Aorta (tissue), 5 donors: ENCODE results near the gene JUND. TPM values are rescaled to one million over a fixed set of nuclear protein-coding genes. Genes with fewer than 3 reads are reported as not detected.

Experiments used
- ATAC-seq: fragments of 200-7000 bp; cut with Tn5 transposase; one replicate; pipeline ENCODE4 v1.9.1; 2022; ENCODE audit warnings: moderate library complexity; ENCODE audit not compliant: low FRiP score
- DNase-seq, 2 donors: peaks; one replicate each; pipeline ENCODE4 v3.0.0-alpha.2; 2020
- H3K27ac ChIP-seq, 2 donors: one replicate each; pipeline ENCODE4 v1.5.1; 2013; ENCODE audit warnings: low read length in 2 of 2, mild to moderate bottlenecking in 2 of 2, moderate library complexity in 2 of 2, control low read depth in 1 of 2, inconsistent platforms in 1 of 2, low read depth in 1 of 2
- H3K27me3 ChIP-seq, 2 donors: one replicate each; pipeline ENCODE4 v1.6.1; 2013; ENCODE audit warnings: control low read depth in 1 of 2, low read length in 1 of 2, mild to moderate bottlenecking in 1 of 2, moderate library complexity in 1 of 2; ENCODE audit not compliant: insufficient read depth in 2 of 2, control insufficient read depth in 1 of 2
- H3K36me3 ChIP-seq, 2 donors: one replicate each; pipeline ENCODE4 v1.6.1; 2013; ENCODE audit warnings: control low read depth in 1 of 2, low read length in 1 of 2, mild to moderate bottlenecking in 1 of 2; ENCODE audit not compliant: insufficient read depth in 2 of 2, control insufficient read depth in 1 of 2
- H3K4me1 ChIP-seq, 2 donors: one replicate each; pipeline ENCODE4 v1.6.1; 2013; ENCODE audit warnings: low read length in 2 of 2, control low read depth in 1 of 2, mild to moderate bottlenecking in 1 of 2, moderate library complexity in 1 of 2; ENCODE audit not compliant: insufficient read depth in 2 of 2, control insufficient read depth in 1 of 2
- H3K4me3 ChIP-seq, 2 donors: one replicate each; pipeline ENCODE4 v1.5.1; 2013; ENCODE audit warnings: low read length in 2 of 2, control low read depth in 1 of 2, mild to moderate bottlenecking in 1 of 2
- H3K9me3 ChIP-seq: one replicate; pipeline ENCODE4 v1.6.1; 2013; ENCODE audit warnings: mild to moderate bottlenecking, low read length; ENCODE audit not compliant: control insufficient read depth
- WGBS, 2 donors: extraction: QIAGEN DNeasy Blood & Tissue Kit; methylation state at CpG; one replicate each; pipeline ENCODE4 v1.1.7; 2013; 5-methylcytosine and 5-hydroxymethylcytosine counted together
- intact Hi-C, 2 donors: fragments of 100-400 bp; cut with DNase I; formaldehyde crosslinking; loops; one replicate each; pipeline versions ENCODE4 v1.14.2 to v1.15.0; 2022
- polyA plus RNA-seq, 2 donors: library from polyadenylated mRNA; stranded (reverse); fragments of 200-250 nt; gene quantifications; one replicate each; pipeline ENCODE4 v1.2.3, GENCODE V29; 2013
- total RNA-seq, 2 donors: library from RNA; stranded (reverse); fragmentation: NEBNext Ultra II Directional; extraction: Animal tissue kit (Norgen Biotek cat#: 25700); gene quantifications; one replicate each; pipeline ENCODE4 v1.2.1, GENCODE V29; 2021
- donor health status: healthy with polysubstance abuse.
- donor health status: Bipolar disorder and iron deficiency.
- donor health status: DM: no; HTN: no; CAD: no.
- donor health status: DM: no; HTN: no; CAD: no.
- donor health status: DM: yes; HTN: yes; CAD: no.

Gene JUND
- total and polyA plus RNA-seq, 4 donors: 62.6 to 492 (median 187) TPM

GRCh38 chr19:18252370-18252717 is 29.1 kb downstream of the JUND start:
- DNase-seq: no peak
- Histone ChIP-seq H3K9me3 (no peaks in the 10 kb centered on the region), H3K27ac (no peak overlapping the region), H3K27me3 (no peaks in the 10 kb centered on the region), H3K4me1 (no peaks in the 10 kb centered on the region), H3K4me3 (no peak overlapping the region), H3K36me3 (peaks cover 0 to 1% of the 10 kb centered on the region in 2 donors)
- no peak for ATAC-seq
- intact Hi-C loops: loop anchor here (5.0 to 10.0 kb wide), 3 partner anchors 45 to 162 kb away; partner anchors contain the start of genes MPV17L2 (in 2 of the 2) and SSBP4 (in 1 of the 2)
- WGBS, 2 donors: 73 to 77% methylated on average over 7 of the region's 7 CpGs

DNA sequence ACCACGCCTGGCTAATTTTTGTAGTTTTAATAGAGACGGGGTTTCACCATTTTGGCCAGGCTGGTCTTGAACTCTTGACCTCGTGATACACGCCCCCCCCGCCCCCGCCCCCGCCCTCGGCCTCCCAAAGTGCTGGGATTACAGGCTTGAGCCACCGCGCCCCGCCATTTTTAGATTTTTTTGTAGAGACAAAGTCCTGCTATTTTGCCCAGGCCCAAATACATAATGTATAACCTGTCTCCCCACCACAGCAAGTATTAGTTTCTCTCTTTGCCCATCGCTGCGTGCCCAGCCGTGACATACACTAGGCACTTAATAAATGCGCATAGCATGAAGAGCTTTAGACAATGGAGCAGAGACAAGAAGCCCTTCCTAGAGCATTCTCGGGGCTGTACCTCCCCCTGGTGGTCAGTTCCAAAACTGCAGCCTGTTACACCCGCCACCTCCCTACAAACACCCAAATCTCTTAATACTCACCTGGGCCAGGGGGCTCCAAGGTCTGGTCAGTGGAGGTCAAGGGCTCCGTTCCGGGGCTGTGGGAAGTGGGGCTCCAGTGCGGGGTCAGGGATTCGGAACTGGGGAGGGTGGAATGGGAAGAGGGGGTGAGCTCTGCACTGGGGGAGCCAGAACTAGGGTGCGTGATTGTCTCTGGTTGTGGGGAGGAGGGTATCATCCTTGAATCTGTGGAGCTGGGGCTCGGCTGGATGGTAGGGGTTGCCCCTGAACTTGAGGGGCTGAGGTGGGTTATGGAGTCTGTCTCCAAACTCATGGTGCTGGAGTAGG is 29.6 kb downstream of the JUND start:
- intact Hi-C loops: loop anchor here (5.0 to 10.0 kb wide), 3 partner anchors 44 to 163 kb away; partner anchors contain the start of genes MPV17L2 (in 2 of the 2) and SSBP4 (in 1 of the 2)
- Histone ChIP-seq H3K4me1 (no peaks in the 10 kb centered on the region), H3K4me3 (no peak overlapping the region), H3K27ac (no peak overlapping the region), H3K36me3 (no peaks in the 10 kb centered on the region), H3K27me3 (no peaks in the 10 kb centered on the region), H3K9me3 (no peaks in the 10 kb centered on the region)
- peak; percentile 80 for ATAC-seq
- 20% methylated on average over 23 of the region's 23 CpGs for WGBS, 2 donors
- peak; percentile 76 to 91 for DNase-seq

DNA sequence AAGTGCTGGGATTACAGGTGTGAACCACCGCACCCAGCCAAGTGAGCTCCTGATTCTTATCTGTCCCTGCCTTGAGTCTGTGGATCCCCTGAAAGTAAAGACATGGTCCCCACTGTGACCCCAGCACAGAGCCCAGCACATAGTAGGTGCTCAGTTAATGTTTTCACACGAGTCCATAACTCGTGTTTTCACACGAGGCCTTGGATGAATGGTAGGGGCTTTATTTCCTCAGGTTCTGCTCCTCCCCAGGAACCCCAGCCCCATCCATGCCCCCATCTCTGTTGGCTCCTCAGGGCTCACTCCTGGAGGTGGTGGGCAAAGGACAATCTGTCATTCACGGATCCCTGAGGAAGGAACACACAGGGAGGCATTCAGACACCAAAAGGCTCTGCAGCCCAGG is 31.6 kb downstream of the JUND start:
- DNase-seq: no peak
- intact Hi-C loops: loop anchor here (5.0 to 10.0 kb wide), 3 partner anchors 43 to 165 kb away; partner anchors contain the start of genes MPV17L2 (in 2 of the 2) and SSBP4 (in 1 of the 2)
- H3K9me3 ChIP-seq: no peaks in the 10 kb centered on the region

GRCh38 chr19:18245297-18245696 is 36.1 kb downstream of the JUND start:
- no peak overlapping the region for H3K4me3 ChIP-seq
- DNase-seq (no peak), ATAC-seq (no peak)
- intact Hi-C loops: no loop called here
- no peaks in the 10 kb centered on the region for H3K9me3 ChIP-seq
- H3K27ac ChIP-seq: no peak overlapping the region
- H3K27me3 ChIP-seq: no peaks in the 10 kb centered on the region
- H3K36me3 ChIP-seq: no peaks in the 10 kb centered on the region
- H3K4me1 ChIP-seq: no peaks in the 10 kb centered on the region
- 71 to 73% methylated on average over 7 of the region's 7 CpGs for WGBS, 2 donors

More for the DNA sequence above, 31.6 kb downstream of the JUND start:
- Histone ChIP-seq H3K36me3 (no peaks in the 10 kb centered on the region), H3K4me3 (no peak overlapping the region), H3K4me1 (no peaks in the 10 kb centered on the region), H3K27ac (no peak overlapping the region), H3K27me3 (no peaks in the 10 kb centered on the region)
- 93 to 96% methylated on average over 5 of the region's 5 CpGs for WGBS, 2 donors
- ATAC-seq: no peak

GRCh38 chr19:18239303-18239702 is 42.1 kb downstream of the JUND start:
- Histone ChIP-seq H3K36me3 (no peaks in the 10 kb centered on the region), H3K9me3 (no peaks in the 10 kb centered on the region), H3K27me3 (no peaks in the 10 kb centered on the region), H3K4me3 (no peak overlapping the region), H3K27ac (no peak overlapping the region), H3K4me1 (no peaks in the 10 kb centered on the region)
- WGBS, 2 donors: 29 to 30% methylated on average over 12 of the region's 12 CpGs
- ATAC-seq (no peak), DNase-seq (no peak)
- intact Hi-C loops: no loop called here

GRCh38 chr19:18234194-18234593 is 47.2 kb downstream of the JUND start:
- DNase-seq (no peak), ATAC-seq (no peak)
- WGBS, 2 donors: 25 to 38% methylated on average over 6 of the region's 6 CpGs
- no peaks in the 10 kb centered on the region for H3K36me3 ChIP-seq
- H3K4me1 ChIP-seq: no peaks in the 10 kb centered on the region
- H3K4me3 ChIP-seq: no peak overlapping the region
- intact Hi-C loops: no loop called here
- peaks cover 8% of the 10 kb centered on the region for H3K9me3 ChIP-seq
- H3K27me3 ChIP-seq: no peaks in the 10 kb centered on the region
- no peak overlapping the region for H3K27ac ChIP-seq

GRCh38 chr19:18233224-18233825 is 48.1 kb downstream of the JUND start:
- Histone ChIP-seq H3K27ac (no peak overlapping the region), H3K27me3 (no peaks in the 10 kb centered on the region), H3K9me3 (peaks cover 8% of the 10 kb centered on the region), H3K4me1 (no peaks in the 10 kb centered on the region), H3K36me3 (no peaks in the 10 kb centered on the region), H3K4me3 (no peak overlapping the region)
- WGBS, 2 donors: 16 to 18% methylated on average over 32 to 37 of the region's 37 CpGs
- ATAC-seq (peak; percentile 59), DNase-seq (peak; percentile 73 to 82)
- intact Hi-C loops: no loop called here

DNA sequence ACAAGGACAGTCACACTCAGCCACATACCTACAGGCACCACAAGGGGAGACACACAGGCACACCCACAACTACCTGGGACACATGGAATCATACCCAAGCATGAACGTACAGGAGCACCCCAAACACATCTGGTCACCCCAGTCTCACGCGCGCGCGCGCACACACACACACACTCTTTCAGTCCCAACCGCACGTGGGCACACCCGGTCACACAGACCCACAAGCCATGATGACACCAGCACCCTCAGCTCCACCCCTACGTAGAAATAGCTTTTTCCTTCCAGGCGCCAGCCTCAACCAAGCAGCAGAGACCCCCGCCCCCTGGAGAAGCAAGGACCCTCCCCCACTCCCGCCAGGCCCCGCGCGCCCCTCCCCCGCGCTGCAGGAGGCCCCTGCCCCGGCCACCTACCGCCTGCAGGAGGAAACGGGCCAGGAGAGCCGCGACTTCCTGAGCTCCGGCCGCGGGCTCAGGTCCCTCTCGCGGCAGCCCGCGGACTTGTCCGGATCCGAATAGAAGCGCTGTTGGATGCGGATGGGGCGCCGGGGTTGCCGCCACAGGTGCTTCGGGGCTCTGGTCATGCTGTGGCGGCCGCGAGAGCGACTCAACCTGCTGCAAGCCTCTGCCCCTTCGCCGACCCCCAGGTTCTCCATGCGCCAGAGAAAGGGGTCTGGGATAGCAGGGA is 48.7 kb downstream of the JUND start:
- no peaks in the 10 kb centered on the region for H3K36me3 ChIP-seq
- H3K9me3 ChIP-seq: peaks cover 8% of the 10 kb centered on the region
- intact Hi-C loops: no loop called here
- no peak for ATAC-seq
- H3K27me3 ChIP-seq: no peaks in the 10 kb centered on the region
- WGBS, 2 donors: 4% methylated on average over 32 to 46 of the region's 46 CpGs
- H3K4me3 ChIP-seq: no peak overlapping the region
- no peaks in the 10 kb centered on the region for H3K4me1 ChIP-seq
- DNase-seq: no peak
- no peak overlapping the region for H3K27ac ChIP-seq
